ENCODE data around the gene RAD51B.

RAD51B gene

GRCh38 chr14:68669111-68669511 is 849.5 kb downstream of the RAD51B start:
- H3K27ac ChIP-seq = no peak overlapping the region
- in situ Hi-C loops (cut with HindIII; ENCODE audit: low pct_ligation_motif_present, low sequenced_read_pairs) = no loop called here
- H3K4me3 ChIP-seq (ENCODE audit: low read depth, low read length) = no peak overlapping the region
- DNase-seq = no peak
- TF ChIP-seq, protein P1, sequence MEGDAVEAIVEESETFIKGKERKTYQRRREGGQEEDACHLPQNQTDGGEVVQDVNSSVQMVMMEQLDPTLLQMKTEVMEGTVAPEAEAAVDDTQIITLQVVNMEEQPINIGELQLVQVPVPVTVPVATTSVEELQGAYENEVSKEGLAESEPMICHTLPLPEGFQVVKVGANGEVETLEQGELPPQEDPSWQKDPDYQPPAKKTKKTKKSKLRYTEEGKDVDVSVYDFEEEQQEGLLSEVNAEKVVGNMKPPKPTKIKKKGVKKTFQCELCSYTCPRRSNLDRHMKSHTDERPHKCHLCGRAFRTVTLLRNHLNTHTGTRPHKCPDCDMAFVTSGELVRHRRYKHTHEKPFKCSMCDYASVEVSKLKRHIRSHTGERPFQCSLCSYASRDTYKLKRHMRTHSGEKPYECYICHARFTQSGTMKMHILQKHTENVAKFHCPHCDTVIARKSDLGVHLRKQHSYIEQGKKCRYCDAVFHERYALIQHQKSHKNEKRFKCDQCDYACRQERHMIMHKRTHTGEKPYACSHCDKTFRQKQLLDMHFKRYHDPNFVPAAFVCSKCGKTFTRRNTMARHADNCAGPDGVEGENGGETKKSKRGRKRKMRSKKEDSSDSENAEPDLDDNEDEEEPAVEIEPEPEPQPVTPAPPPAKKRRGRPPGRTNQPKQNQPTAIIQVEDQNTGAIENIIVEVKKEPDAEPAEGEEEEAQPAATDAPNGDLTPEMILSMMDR (IDR thresholded peaks at IDR 0.05; ENCODE audit: low read depth, low read length, missing control alignments) = no peak
- no peaks in the 10 kb centered on the region for H3K27me3 ChIP-seq (replicated peaks)
- no peaks in the 10 kb centered on the region for H3K36me3 ChIP-seq (replicated peaks)

DNA sequence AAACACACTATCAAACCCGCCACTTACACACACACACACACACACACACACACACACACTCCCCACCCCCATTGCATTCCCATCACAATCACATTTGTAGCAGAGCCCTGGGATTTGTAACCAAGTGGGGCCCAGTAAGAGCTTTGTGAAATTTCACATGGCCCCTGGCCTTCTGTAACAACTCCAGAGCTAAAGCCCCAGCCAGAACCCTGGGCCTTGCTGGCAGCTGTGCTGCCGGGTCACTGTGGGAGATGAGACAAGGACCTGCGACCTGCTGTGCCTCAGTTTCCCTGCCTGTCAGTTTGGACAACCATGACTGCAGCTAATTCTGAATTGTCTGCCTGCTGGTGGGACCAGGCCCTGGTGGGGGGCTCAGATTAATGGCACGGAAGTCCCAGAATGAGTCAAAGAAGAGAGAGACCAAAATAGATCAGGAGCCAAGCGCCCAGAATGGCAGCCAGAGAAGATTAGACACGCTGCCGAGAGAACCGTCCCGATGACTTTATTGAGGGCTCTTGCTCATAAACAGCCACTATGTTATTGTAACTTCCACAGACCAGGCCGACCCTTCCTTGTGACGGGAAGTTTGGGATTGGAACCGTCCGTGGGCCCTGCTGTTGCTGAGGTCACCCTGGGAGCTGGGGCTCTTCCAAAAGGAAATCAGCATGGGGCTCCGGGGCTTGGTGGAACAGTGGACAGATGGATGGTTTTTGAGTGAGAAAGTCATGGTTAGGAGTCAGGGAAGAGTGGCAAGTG is 850.2 kb downstream of the RAD51B start:
- TF ChIP-seq, protein P1 (IDR thresholded peaks at IDR 0.05; ENCODE audit: low read depth, low read length, missing control alignments) = no peak
- Histone ChIP-seq H3K27ac (no peak overlapping the region), H3K27me3 (replicated peaks) (no peaks in the 10 kb centered on the region), H3K4me3 (ENCODE audit: low read depth, low read length) (no peak overlapping the region), H3K36me3 (replicated peaks) (no peaks in the 10 kb centered on the region)
- in situ Hi-C loops (cut with HindIII; ENCODE audit: low pct_ligation_motif_present, low sequenced_read_pairs) = no loop called here
- no peak for DNase-seq

DNA sequence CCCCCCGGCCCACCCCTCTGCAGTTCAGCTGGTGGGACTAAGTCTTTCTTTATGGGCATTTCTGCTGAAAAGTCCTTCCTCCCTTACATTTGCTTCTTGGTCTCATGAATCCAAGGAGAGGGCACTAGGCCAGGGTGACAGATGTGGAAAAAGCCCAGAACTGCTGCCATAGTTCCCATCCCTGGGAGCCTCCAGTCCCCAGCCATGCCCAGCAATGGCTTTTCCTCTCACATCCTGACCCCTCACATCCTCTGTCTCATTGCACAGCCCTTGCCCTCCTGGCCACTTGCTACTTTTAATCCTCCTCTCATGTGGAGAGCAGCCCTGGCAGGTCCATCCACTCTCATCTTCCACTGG is 850.8 kb downstream of the RAD51B start:
- DNase-seq = no peak
- Histone ChIP-seq H3K36me3 (replicated peaks) (no peaks in the 10 kb centered on the region), H3K4me3 (ENCODE audit: low read depth, low read length) (no peak overlapping the region), H3K27me3 (replicated peaks) (no peaks in the 10 kb centered on the region), H3K27ac (no peak overlapping the region)
- TF ChIP-seq, protein P1 (IDR thresholded peaks at IDR 0.05; ENCODE audit: low read depth, low read length, missing control alignments) = no peak
- in situ Hi-C loops (cut with HindIII; ENCODE audit: low pct_ligation_motif_present, low sequenced_read_pairs) = no loop called here

DNA sequence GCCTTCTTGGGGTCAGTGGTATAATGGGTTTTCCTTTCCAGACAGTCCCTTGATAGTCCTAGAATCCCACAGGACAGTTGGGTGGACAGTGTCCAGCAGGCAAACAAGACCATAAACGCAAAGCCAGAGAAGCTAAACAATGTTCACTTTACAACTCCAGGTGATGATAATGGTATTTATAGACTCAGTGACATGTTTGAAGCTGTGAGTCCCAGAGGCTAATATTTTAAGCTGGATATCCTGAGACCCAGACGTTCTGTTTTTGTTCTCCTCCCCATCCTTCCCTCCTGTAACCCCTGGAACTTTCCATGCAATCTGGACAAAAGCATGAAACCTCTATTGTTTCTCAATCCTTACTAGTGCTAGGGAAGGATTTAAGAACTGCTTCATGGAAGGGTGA is 852.3 kb downstream of the RAD51B start:
- TF ChIP-seq, protein P1 (IDR thresholded peaks at IDR 0.05; ENCODE audit: low read depth, low read length, missing control alignments) = no peak
- no peak overlapping the region for H3K27ac ChIP-seq
- DNase-seq = no peak
- H3K27me3 ChIP-seq (replicated peaks) = no peaks in the 10 kb centered on the region
- H3K4me3 ChIP-seq (ENCODE audit: low read depth, low read length) = no peak overlapping the region
- in situ Hi-C loops (cut with HindIII; ENCODE audit: low pct_ligation_motif_present, low sequenced_read_pairs) = no loop called here
- no peaks in the 10 kb centered on the region for H3K36me3 ChIP-seq (replicated peaks)

- H3K27ac ChIP-seq = no peak overlapping the region
- no peaks in the 10 kb centered on the region for H3K27me3 ChIP-seq (replicated peaks)
- TF ChIP-seq, protein P1 (IDR thresholded peaks at IDR 0.05; ENCODE audit: low read depth, low read length, missing control alignments) = no peak
- DNase-seq = no peak
- in situ Hi-C loops (cut with HindIII; ENCODE audit: low pct_ligation_motif_present, low sequenced_read_pairs) = no loop called here
- H3K36me3 ChIP-seq (replicated peaks) = no peaks in the 10 kb centered on the region
- H3K4me3 ChIP-seq (ENCODE audit: low read depth, low read length) = no peak overlapping the region
Observed at GRCh38 chr14:68672609-68673285, 853.2 kb downstream of the RAD51B start.
